MCF 10A (cell line): Measurements from ENCODE around the gene AHNAK. TPM values are rescaled to one million over a fixed set of nuclear protein-coding genes. Genes with fewer than 3 reads are reported as not detected.

Experiments
- BruUV-seq: library from RNA; stranded (reverse); fragments of 400-500 nt; replicated peaks from 2 replicates; lab custom pipeline; 2021; lab: Mats Ljungman, UMichigan
- CTCF ChIA-PET: fragments of 300-600 bp; sonication (Branson Sonifier 250); formaldehyde crosslinking; extraction: SDS; loops from one replicate; lab custom pipeline; 2021; ENCODE audit warnings: antibody characterized with exemption, inconsistent platforms; lab: Yijun Ruan, JAX
- POLR2A ChIA-PET: fragments of 300-600, 350-650 bp; sonication (Branson Sonifier 250); formaldehyde crosslinking; extraction: SDS; loops from one replicate; lab custom pipeline; 2020; ENCODE audit warnings: antibody characterized with exemption, inconsistent platforms; lab: Yijun Ruan, JAX
- DNase-seq: peaks from one replicate; pipeline ENCODE4 v3.0.0-alpha.2; 2018; ENCODE audit not compliant: unreplicated experiment
- H3K27ac Mint-ChIP-seq: one replicate; pipeline ENCODE4 v1.8.0; 2022; ENCODE audit warnings: mild to moderate bottlenecking, low read depth, mixed read lengths; ENCODE audit not compliant: unreplicated experiment
- H3K27me3 Mint-ChIP-seq: one replicate; pipeline ENCODE4 v1.8.0; 2022; ENCODE audit warnings: mixed read lengths; ENCODE audit not compliant: insufficient read depth, unreplicated experiment
- H3K36me3 Mint-ChIP-seq: one replicate; pipeline ENCODE4 v1.8.0; 2022; ENCODE audit warnings: mild to moderate bottlenecking, moderate library complexity, mixed read lengths; ENCODE audit not compliant: insufficient read depth, unreplicated experiment
- H3K4me1 Mint-ChIP-seq: one replicate; pipeline ENCODE4 v1.8.0; 2022; ENCODE audit warnings: mixed read lengths; ENCODE audit not compliant: insufficient read depth, unreplicated experiment
- H3K4me3 Mint-ChIP-seq: one replicate; pipeline ENCODE4 v1.8.0; 2022; ENCODE audit warnings: mild to moderate bottlenecking, moderate library complexity, mixed read lengths; ENCODE audit not compliant: unreplicated experiment
- H3K9me3 Mint-ChIP-seq: one replicate; pipeline ENCODE4 v1.8.0; 2022; ENCODE audit warnings: mixed read lengths; ENCODE audit not compliant: unreplicated experiment
- intact Hi-C: fragments of 100-400 bp; cut with micrococcal nuclease; formaldehyde crosslinking; loops from 2 replicates; pipeline ENCODE4 v1.14.1; 2022
- total RNA-seq: library from RNA; stranded (reverse); gene quantifications from 2 replicates; pipeline ENCODE4 v1.2.3, GENCODE V29; 2022
- TF ChIP-seq, protein P1 (sequence below): fragments of 200-600 bp; IDR thresholded peaks from one replicate; pipeline ENCODE4 v1.8.0; 2022; ENCODE audit warnings: antibody characterized with exemption, mild to moderate bottlenecking; ENCODE audit not compliant: unreplicated experiment

Gene AHNAK
- total RNA-seq, 1 experiment from 2014 or later, result 429 TPM

DNA sequence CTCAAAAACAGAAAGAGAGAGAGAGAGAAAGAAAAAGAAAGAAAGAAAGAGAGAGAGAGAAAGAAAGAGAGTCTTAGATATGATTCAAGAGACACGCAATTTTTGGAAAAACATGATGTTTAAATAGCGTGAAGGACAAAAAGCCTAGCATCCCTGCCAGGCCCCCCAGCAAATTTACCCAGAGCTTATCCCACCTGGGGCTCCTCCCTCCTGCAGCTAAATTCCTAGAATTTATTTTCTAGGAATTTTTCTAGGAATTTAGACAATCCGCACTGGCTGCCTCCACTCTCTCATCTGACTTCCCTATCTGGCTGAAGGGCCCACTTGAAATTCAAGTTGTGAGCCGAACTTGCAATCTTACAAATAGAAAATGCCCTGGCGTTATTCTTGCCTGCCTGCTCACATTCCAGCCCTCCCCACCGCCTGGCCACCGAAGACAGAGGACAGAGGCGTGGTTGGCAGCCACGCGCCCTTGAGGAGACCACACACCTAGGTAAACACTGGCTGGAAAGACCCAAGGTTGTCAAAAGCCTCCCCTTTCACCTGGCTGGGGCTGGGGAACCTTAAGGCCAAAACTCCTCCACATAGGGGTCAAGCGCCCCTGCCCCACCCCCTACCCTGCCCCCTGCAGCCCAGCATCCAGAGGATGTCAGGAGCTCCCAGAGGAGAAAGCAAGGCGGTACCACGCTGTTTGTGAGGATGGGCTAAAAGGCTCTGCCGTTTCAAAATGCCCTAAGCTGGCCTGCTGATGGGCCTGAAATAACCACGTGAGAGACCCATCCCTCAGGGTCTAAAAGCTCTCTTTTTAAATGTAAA, 42.2 kb downstream of the AHNAK start:
- ChIA-PET POLR2A (interaction anchor here (0.6 to 1.2 kb wide), 2 partner anchors 56 to 64 kb away, joined by 3 to 4 read pairs; no protein-coding TSS in a partner anchor), CTCF (interaction anchor here (0.7 kb wide), 1 partner anchor 10 kb away, joined by 3 read pairs; no protein-coding TSS in a partner anchor)
- no peaks in the 10 kb centered on the region for H3K9me3 Mint-ChIP-seq
- intact Hi-C loops, result no loop called here
- H3K27me3 Mint-ChIP-seq, result no peaks in the 10 kb centered on the region
- peaks cover 22% of the 10 kb centered on the region for H3K4me1 Mint-ChIP-seq
- no peak overlapping the region for H3K27ac Mint-ChIP-seq
- TF ChIP-seq, protein P1, sequence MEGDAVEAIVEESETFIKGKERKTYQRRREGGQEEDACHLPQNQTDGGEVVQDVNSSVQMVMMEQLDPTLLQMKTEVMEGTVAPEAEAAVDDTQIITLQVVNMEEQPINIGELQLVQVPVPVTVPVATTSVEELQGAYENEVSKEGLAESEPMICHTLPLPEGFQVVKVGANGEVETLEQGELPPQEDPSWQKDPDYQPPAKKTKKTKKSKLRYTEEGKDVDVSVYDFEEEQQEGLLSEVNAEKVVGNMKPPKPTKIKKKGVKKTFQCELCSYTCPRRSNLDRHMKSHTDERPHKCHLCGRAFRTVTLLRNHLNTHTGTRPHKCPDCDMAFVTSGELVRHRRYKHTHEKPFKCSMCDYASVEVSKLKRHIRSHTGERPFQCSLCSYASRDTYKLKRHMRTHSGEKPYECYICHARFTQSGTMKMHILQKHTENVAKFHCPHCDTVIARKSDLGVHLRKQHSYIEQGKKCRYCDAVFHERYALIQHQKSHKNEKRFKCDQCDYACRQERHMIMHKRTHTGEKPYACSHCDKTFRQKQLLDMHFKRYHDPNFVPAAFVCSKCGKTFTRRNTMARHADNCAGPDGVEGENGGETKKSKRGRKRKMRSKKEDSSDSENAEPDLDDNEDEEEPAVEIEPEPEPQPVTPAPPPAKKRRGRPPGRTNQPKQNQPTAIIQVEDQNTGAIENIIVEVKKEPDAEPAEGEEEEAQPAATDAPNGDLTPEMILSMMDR, result no peak
- no peak overlapping the region for H3K4me3 Mint-ChIP-seq
- no TSS peak for BruUV-seq
- no peak for DNase-seq
- no peaks in the 10 kb centered on the region for H3K36me3 Mint-ChIP-seq

DNA sequence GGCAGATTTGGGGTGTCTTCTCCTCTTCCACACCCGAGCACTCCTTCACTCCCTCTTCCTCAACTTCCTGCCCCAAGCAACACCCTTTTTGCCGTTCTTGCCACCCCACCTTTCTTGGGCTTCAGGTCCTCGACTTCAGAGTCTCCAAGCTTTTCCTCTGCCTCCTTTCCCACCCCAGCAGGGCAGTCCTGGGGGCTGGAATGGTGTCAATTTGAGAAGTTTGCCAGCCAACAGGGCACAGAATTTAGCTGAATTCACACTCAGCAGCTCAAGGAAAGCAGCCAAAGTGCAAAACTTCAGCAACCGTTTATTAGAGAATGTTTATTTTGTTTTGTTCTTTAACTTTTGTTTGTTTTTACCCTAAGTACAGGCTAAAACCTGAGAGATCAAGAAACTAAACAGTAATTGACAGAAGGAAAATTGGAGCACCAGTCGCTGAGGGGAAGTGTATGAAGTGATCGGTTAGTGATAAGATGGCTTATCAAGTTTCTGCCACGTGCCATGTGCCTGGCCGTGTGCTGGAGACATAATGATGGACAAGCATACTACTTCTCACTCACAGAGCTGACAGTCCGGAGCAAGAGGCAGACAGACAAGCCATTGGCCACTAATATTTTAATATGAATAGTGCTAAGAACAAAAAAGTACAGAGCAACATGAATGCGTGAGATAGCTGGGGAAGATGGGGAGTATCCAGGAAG, 44.4 kb downstream of the AHNAK start:
- no TSS peak for BruUV-seq
- Mint-ChIP-seq H3K9me3 (no peaks in the 10 kb centered on the region), H3K36me3 (peaks cover 5% of the 10 kb centered on the region), H3K27me3 (no peaks in the 10 kb centered on the region), H3K27ac (no peak overlapping the region), H3K4me3 (no peak overlapping the region), H3K4me1 (peaks cover 20% of the 10 kb centered on the region)
- no peak for DNase-seq
- ChIA-PET CTCF (no interaction called here), POLR2A (interaction anchor here (0.7 kb wide), 2 partner anchors 41 to 1373 kb away, joined by 3 read pairs; no protein-coding TSS in a partner anchor)
- intact Hi-C loops, result no loop called here
- TF ChIP-seq, protein P1, result no peak

DNA sequence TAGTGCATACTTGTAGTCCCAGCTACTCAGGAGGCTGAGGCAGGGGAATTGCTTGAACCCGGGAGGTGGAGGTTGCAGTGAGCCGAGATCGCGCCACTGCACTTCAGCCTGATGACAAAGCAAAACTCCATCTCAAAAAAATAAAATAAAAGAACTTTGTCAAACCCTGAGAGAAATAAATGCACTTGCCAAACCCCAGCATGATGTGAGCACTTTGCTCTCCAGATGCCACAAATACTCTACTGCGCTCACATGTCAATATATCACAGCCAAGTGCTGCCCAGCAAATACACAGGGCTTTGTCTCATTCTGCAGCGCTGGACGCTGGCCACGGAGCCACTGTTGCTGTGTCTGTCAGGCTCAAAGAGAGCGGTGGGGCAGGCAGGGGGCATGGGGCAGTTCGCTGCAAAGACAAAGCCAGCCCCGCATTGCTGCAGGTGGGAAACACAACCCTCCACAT, 45.1 kb downstream of the AHNAK start:
- H3K4me3 Mint-ChIP-seq, result no peak overlapping the region
- peaks cover 28% of the 10 kb centered on the region for H3K4me1 Mint-ChIP-seq

More for the DNA sequence above, 45.1 kb downstream of the AHNAK start:
- no TSS peak for BruUV-seq
- H3K9me3 Mint-ChIP-seq, result no peaks in the 10 kb centered on the region
- CTCF ChIA-PET, result no interaction called here
- peaks cover 5% of the 10 kb centered on the region for H3K36me3 Mint-ChIP-seq
- TF ChIP-seq, protein P1, result no peak
- no peaks in the 10 kb centered on the region for H3K27me3 Mint-ChIP-seq
- H3K27ac Mint-ChIP-seq, result no peak overlapping the region
- POLR2A ChIA-PET, result interaction anchor here (0.7 kb wide), 1 partner anchor 430 kb away, joined by 3 read pairs; no protein-coding TSS in a partner anchor
- intact Hi-C loops, result no loop called here
- no peak for DNase-seq
